Kidney epithelial cell (primary cell): Measurements from ENCODE around the gene VCL. TPM values are rescaled to one million over a fixed set of nuclear protein-coding genes. Genes with fewer than 3 reads are reported as not detected.

Experiments used
- DNase-seq: peaks from one replicate; pipeline ENCODE4 v3.0.0-alpha.2; 2010; ENCODE audit warnings: low read depth
- H3K27me3 ChIP-seq: 2 replicates; pipeline ENCODE4 v1.6.0; 2011; ENCODE audit warnings: low read length; ENCODE audit not compliant: control insufficient read depth, insufficient read depth
- H3K36me3 ChIP-seq: 2 replicates; pipeline ENCODE4 v1.5.1; 2011; ENCODE audit warnings: low read length; ENCODE audit not compliant: control insufficient read depth, insufficient read depth
- H3K4me3 ChIP-seq: 2 replicates; pipeline ENCODE4 v1.5.1; 2011; ENCODE audit warnings: low read depth, mild to moderate bottlenecking, control low read depth, low read length
- CTCF ChIP-seq: IDR thresholded peaks from 2 replicates; pipeline ENCODE4 v1.5.1; 2011; ENCODE audit warnings: mild to moderate bottlenecking, moderate library complexity, low read length, control low read depth, inconsistent platforms; ENCODE audit not compliant: insufficient read depth, poor library complexity, severe bottlenecking
- total RNA-seq: library from RNA; depleted of rRNA; stranded (reverse); fragments of >200 nt; gene quantifications from 2 replicates; pipeline ENCODE4 v1.2.3, GENCODE V29; 2015

Gene VCL
- total RNA-seq, 1 donor from 2014 or later = 148 TPM

GRCh38 chr10:74079936-74080590 lies 82.1 kb downstream of the VCL start:
- Histone ChIP-seq H3K36me3 (no peaks in the 10 kb centered on the region), H3K4me3 (no peak overlapping the region), H3K27me3 (no peaks in the 10 kb centered on the region)
- TF ChIP-seq CTCF = no peak
- DNase-seq = no peak

- Histone ChIP-seq H3K36me3 (no peaks in the 10 kb centered on the region), H3K4me3 (no peak overlapping the region), H3K27me3 (no peaks in the 10 kb centered on the region)
- no peak for DNase-seq
- TF ChIP-seq CTCF = peak; percentile 81
Measured at GRCh38 chr10:74081192-74081803, 83.4 kb downstream of the VCL start.

- no peak for DNase-seq
- TF ChIP-seq CTCF = no peak
- no peak overlapping the region for H3K4me3 ChIP-seq
- H3K27me3 ChIP-seq = no peaks in the 10 kb centered on the region
- no peaks in the 10 kb centered on the region for H3K36me3 ChIP-seq
Measured at GRCh38 chr10:74081941-74082718, 84.2 kb downstream of the VCL start.

GRCh38 chr10:74083304-74083703 lies 85.4 kb downstream of the VCL start:
- H3K27me3 ChIP-seq = no peaks in the 10 kb centered on the region
- no peak overlapping the region for H3K4me3 ChIP-seq
- TF ChIP-seq CTCF = no peak
- DNase-seq = no peak
- no peaks in the 10 kb centered on the region for H3K36me3 ChIP-seq

GRCh38 chr10:74084955-74085354 lies 87.0 kb downstream of the VCL start:
- peaks cover 1% of the 10 kb centered on the region for H3K36me3 ChIP-seq
- no peak overlapping the region for H3K4me3 ChIP-seq
- TF ChIP-seq CTCF = no peak
- DNase-seq = no peak
- H3K27me3 ChIP-seq = no peaks in the 10 kb centered on the region
